ENCODE data around the gene CFAP77.

Gene CFAP77

GRCh38 chr9:132451276-132451675, 41.3 kb downstream of the CFAP77 start:
- in situ Hi-C loops (cut with MboI; ENCODE audit: low pct_unique_long_range_greater_than_20kb, low sequenced_read_pairs, unreplicated experiment): no loop called here
- TF ChIP-seq, protein P1, sequence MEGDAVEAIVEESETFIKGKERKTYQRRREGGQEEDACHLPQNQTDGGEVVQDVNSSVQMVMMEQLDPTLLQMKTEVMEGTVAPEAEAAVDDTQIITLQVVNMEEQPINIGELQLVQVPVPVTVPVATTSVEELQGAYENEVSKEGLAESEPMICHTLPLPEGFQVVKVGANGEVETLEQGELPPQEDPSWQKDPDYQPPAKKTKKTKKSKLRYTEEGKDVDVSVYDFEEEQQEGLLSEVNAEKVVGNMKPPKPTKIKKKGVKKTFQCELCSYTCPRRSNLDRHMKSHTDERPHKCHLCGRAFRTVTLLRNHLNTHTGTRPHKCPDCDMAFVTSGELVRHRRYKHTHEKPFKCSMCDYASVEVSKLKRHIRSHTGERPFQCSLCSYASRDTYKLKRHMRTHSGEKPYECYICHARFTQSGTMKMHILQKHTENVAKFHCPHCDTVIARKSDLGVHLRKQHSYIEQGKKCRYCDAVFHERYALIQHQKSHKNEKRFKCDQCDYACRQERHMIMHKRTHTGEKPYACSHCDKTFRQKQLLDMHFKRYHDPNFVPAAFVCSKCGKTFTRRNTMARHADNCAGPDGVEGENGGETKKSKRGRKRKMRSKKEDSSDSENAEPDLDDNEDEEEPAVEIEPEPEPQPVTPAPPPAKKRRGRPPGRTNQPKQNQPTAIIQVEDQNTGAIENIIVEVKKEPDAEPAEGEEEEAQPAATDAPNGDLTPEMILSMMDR (IDR thresholded peaks at IDR 0.05; ENCODE audit: extremely low read depth, insufficient read depth, missing control alignments): no peak
- DNase-seq (ENCODE audit: low spot score): no peak

- in situ Hi-C loops (cut with MboI; ENCODE audit: low pct_unique_long_range_greater_than_20kb, low sequenced_read_pairs, unreplicated experiment): no loop called here
- DNase-seq (ENCODE audit: low spot score): no peak
Observed at GRCh38 chr9:132456241-132456640, 46.2 kb downstream of the CFAP77 start.

GRCh38 chr9:132457504-132458236, 47.7 kb downstream of the CFAP77 start:
- no peak for DNase-seq (ENCODE audit: low spot score)
- in situ Hi-C loops (cut with MboI; ENCODE audit: low pct_unique_long_range_greater_than_20kb, low sequenced_read_pairs, unreplicated experiment): no loop called here
- TF ChIP-seq, protein P1 (IDR thresholded peaks at IDR 0.05; ENCODE audit: extremely low read depth, insufficient read depth, missing control alignments): no peak

More at GRCh38 chr9:132456241-132456640, 46.2 kb downstream of the CFAP77 start:
- TF ChIP-seq, protein P1 (IDR thresholded peaks at IDR 0.05; ENCODE audit: extremely low read depth, insufficient read depth, missing control alignments): no peak

- TF ChIP-seq, protein P1 (IDR thresholded peaks at IDR 0.05; ENCODE audit: extremely low read depth, insufficient read depth, missing control alignments): no peak
- no peak for DNase-seq (ENCODE audit: low spot score)
- in situ Hi-C loops (cut with MboI; ENCODE audit: low pct_unique_long_range_greater_than_20kb, low sequenced_read_pairs, unreplicated experiment): no loop called here
Observed at GRCh38 chr9:132458432-132458831, 48.4 kb downstream of the CFAP77 start.

DNA sequence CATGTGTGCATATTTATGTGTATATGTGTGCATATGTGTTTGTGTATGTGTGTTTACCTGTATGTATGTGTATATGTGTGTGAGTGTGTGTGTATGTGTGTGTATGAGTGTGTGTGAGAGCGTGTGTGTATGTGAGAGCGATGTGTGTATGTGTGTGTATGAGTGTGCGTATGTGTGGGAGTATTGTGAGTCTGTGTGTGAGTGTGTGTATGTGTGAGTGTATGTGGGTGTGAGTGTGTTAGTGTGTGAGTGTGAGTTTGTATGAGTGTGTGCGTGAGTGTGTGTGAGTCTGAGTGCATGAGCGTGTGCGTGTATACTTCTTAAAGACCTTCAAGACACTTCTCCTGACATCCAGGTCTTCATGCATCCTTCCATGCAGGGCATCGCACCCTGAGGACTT, 49.6 kb downstream of the CFAP77 start:
- no peak for DNase-seq (ENCODE audit: low spot score)
- TF ChIP-seq, protein P1 (IDR thresholded peaks at IDR 0.05; ENCODE audit: extremely low read depth, insufficient read depth, missing control alignments): no peak
- in situ Hi-C loops (cut with MboI; ENCODE audit: low pct_unique_long_range_greater_than_20kb, low sequenced_read_pairs, unreplicated experiment): no loop called here

DNA sequence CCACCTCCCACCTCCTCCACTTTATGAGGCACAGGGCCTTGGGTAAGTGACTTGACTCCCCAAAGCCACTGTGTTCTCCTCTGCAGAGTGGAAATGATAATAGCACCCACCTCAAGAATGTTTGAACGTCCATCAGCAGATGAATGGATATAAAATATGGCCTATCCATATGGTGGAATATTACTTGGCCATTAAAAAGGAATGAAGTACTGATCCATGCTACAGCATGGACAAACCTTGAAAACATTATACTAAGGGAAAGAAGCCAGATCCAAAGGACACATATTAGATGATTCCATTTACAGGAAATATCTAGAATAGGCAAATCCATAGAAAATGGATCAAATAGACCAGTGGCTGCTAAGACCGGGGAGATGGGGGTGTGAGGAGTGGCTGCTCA, 50.2 kb downstream of the CFAP77 start:
- in situ Hi-C loops (cut with MboI; ENCODE audit: low pct_unique_long_range_greater_than_20kb, low sequenced_read_pairs, unreplicated experiment): no loop called here
- TF ChIP-seq, protein P1 (IDR thresholded peaks at IDR 0.05; ENCODE audit: extremely low read depth, insufficient read depth, missing control alignments): no peak
- no peak for DNase-seq (ENCODE audit: low spot score)
